Panc1 (cell line): Measurements from ENCODE around the gene PXK. TPM values are rescaled to one million over a fixed set of nuclear protein-coding genes. Genes with fewer than 3 reads are reported as not detected.

ENCODE experiments used
- ATAC-seq: fragments of 200-7000 bp; cut with Tn5 transposase; 2 replicates; pipeline ENCODE4 v1.9.1; 2020; ENCODE audit warnings: mild to moderate bottlenecking, moderate library complexity
- BruUV-seq: library from RNA; stranded (reverse); fragments of 400-500 nt; replicated peaks from 2 replicates; lab custom pipeline; 2021; lab: Mats Ljungman, UMichigan
- CTCF ChIA-PET: fragments of 300-600 bp; sonication (Branson Sonifier 250); formaldehyde crosslinking; loops from one replicate; lab custom pipeline; 2022; ENCODE audit warnings: antibody characterized with exemption; lab: Charles Lee
- POLR2A ChIA-PET: fragments of 300-600 bp; sonication (Branson Sonifier 250); formaldehyde crosslinking; loops from one replicate; lab custom pipeline; 2022; ENCODE audit warnings: antibody characterized with exemption; lab: Charles Lee
- DNase-seq: peaks from one replicate; pipeline ENCODE4 v3.0.0-alpha.2; 2010; ENCODE audit warnings: low read depth, low spot score
- H3K27ac ChIP-seq: 2 replicates; pipeline ENCODE4 v1.5.1; 2011; ENCODE audit warnings: mild to moderate bottlenecking, low read length, inconsistent platforms
- H3K27me3 ChIP-seq: fragments of 200-500 bp; sonication (Bioruptor generic); 2 replicates; pipeline ENCODE4 v1.6.0; 2014; ENCODE audit warnings: low read length, inconsistent platforms; ENCODE audit not compliant: control insufficient read depth, insufficient read depth
- H3K36me3 ChIP-seq: fragments of 200-500 bp; sonication (Bioruptor generic); 2 replicates; pipeline ENCODE4 v1.5.1; 2014; ENCODE audit warnings: inconsistent platforms, mild to moderate bottlenecking, low read length, moderate library complexity; ENCODE audit not compliant: control insufficient read depth, insufficient read depth
- H3K4me1 ChIP-seq: 2 replicates; pipeline ENCODE4 v1.5.1; 2011; ENCODE audit warnings: inconsistent platforms, mild to moderate bottlenecking, low read length, moderate library complexity; ENCODE audit not compliant: control insufficient read depth, insufficient read depth
- H3K4me3 ChIP-seq, 2 experiments: 2 replicates each; pipeline ENCODE4 v1.5.1; 2011 to 2012; ENCODE audit warnings: low read depth in 2 of 2, low read length in 2 of 2, mild to moderate bottlenecking in 2 of 2, inconsistent platforms in 1 of 2, moderate library complexity in 1 of 2
- H3K9me3 ChIP-seq: fragments of 200-500 bp; sonication (Bioruptor generic); 2 replicates; pipeline ENCODE4 v1.5.1; 2014; ENCODE audit warnings: low read depth, mild to moderate bottlenecking, inconsistent platforms, low read length, moderate library complexity; ENCODE audit not compliant: control insufficient read depth, insufficient read depth
- POLR2AphosphoS5 ChIP-seq: IDR thresholded peaks from 2 replicates; pipeline ENCODE4 v1.6.1; 2012; ENCODE audit warnings: mild to moderate bottlenecking, low read depth, low read length, moderate library complexity
- SIN3A ChIP-seq: IDR thresholded peaks from 2 replicates; pipeline ENCODE4 v1.6.1; 2012; ENCODE audit warnings: low read depth, mild to moderate bottlenecking, low read length, moderate library complexity, borderline replicate concordance; ENCODE audit not compliant: insufficient read depth
- TCF7L2 ChIP-seq: IDR thresholded peaks from 2 replicates; pipeline ENCODE4 v1.6.1; 2011; ENCODE audit warnings: mild to moderate bottlenecking, low read depth, low read length, inconsistent platforms
- in situ Hi-C: cut with HindIII; loops from 2 replicates; pipeline ENCODE4 v1.10.0; 2016; ENCODE audit warnings: low sequenced_read_pairs, low pct_unique_long_range_greater_than_20kb
- intact Hi-C: fragments of 100-400 bp; cut with micrococcal nuclease; formaldehyde crosslinking; loops from one replicate; pipeline ENCODE4 v1.10.0; 2022; ENCODE audit not compliant: unreplicated experiment
- total RNA-seq: library from RNA; stranded (reverse); gene quantifications from one replicate; pipeline ENCODE4 v1.2.1, GENCODE V29; 2021; ENCODE audit not compliant: unreplicated experiment
- TF ChIP-seq, protein P1 (sequence below): fragments of 450-650 bp; IDR thresholded peaks from 2 replicates; pipeline ENCODE4 v1.5.1; 2017; ENCODE audit warnings: mild to moderate bottlenecking
- TF ChIP-seq, protein P2 (sequence below), 2 experiments: IDR thresholded peaks; 2 replicates each; pipeline ENCODE4 v1.6.1; 2011 to 2012; ENCODE audit warnings: low read depth in 2 of 2, control low read depth in 1 of 2, low read length in 1 of 2, mild to moderate bottlenecking in 1 of 2, moderate library complexity in 1 of 2; ENCODE audit not compliant: insufficient read depth in 1 of 2

The PXK gene
- total RNA-seq, 1 experiment from 2014 or later, result 14.2 TPM

- no peaks in the 10 kb centered on the region for H3K36me3 ChIP-seq
- peaks cover 8% of the 10 kb centered on the region for H3K4me1 ChIP-seq
- peak overlapping the region; percentile 51; the same call in 1 of the 2 replicates for H3K27ac ChIP-seq
- in situ Hi-C loops (no loop called here), intact Hi-C loops (loop anchor here (5.0 kb wide), 1 partner anchor 77 kb away; no protein-coding TSS in a partner anchor)
- no peaks in the 10 kb centered on the region for H3K27me3 ChIP-seq
- CTCF ChIA-PET, result no interaction called here
- no peak for ATAC-seq
- H3K9me3 ChIP-seq, result no peaks in the 10 kb centered on the region
- TF ChIP-seq, protein P1, sequence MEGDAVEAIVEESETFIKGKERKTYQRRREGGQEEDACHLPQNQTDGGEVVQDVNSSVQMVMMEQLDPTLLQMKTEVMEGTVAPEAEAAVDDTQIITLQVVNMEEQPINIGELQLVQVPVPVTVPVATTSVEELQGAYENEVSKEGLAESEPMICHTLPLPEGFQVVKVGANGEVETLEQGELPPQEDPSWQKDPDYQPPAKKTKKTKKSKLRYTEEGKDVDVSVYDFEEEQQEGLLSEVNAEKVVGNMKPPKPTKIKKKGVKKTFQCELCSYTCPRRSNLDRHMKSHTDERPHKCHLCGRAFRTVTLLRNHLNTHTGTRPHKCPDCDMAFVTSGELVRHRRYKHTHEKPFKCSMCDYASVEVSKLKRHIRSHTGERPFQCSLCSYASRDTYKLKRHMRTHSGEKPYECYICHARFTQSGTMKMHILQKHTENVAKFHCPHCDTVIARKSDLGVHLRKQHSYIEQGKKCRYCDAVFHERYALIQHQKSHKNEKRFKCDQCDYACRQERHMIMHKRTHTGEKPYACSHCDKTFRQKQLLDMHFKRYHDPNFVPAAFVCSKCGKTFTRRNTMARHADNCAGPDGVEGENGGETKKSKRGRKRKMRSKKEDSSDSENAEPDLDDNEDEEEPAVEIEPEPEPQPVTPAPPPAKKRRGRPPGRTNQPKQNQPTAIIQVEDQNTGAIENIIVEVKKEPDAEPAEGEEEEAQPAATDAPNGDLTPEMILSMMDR, result no peak
- TF ChIP-seq POLR2AphosphoS5 (no peak), TCF7L2 (no peak), SIN3A (no peak)
- TF ChIP-seq, protein P2, sequence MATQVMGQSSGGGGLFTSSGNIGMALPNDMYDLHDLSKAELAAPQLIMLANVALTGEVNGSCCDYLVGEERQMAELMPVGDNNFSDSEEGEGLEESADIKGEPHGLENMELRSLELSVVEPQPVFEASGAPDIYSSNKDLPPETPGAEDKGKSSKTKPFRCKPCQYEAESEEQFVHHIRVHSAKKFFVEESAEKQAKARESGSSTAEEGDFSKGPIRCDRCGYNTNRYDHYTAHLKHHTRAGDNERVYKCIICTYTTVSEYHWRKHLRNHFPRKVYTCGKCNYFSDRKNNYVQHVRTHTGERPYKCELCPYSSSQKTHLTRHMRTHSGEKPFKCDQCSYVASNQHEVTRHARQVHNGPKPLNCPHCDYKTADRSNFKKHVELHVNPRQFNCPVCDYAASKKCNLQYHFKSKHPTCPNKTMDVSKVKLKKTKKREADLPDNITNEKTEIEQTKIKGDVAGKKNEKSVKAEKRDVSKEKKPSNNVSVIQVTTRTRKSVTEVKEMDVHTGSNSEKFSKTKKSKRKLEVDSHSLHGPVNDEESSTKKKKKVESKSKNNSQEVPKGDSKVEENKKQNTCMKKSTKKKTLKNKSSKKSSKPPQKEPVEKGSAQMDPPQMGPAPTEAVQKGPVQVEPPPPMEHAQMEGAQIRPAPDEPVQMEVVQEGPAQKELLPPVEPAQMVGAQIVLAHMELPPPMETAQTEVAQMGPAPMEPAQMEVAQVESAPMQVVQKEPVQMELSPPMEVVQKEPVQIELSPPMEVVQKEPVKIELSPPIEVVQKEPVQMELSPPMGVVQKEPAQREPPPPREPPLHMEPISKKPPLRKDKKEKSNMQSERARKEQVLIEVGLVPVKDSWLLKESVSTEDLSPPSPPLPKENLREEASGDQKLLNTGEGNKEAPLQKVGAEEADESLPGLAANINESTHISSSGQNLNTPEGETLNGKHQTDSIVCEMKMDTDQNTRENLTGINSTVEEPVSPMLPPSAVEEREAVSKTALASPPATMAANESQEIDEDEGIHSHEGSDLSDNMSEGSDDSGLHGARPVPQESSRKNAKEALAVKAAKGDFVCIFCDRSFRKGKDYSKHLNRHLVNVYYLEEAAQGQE (IDR thresholded peaks at IDR 0.05; ENCODE audit: insufficient read depth in 1 of 2, low read depth in 2 of 2, low read length in 1 of 2), result no peak
- POLR2A ChIA-PET, result interaction anchor here (0.6 kb wide), 2 partner anchors 29 to 43 kb away, joined by 3 to 4 read pairs; no protein-coding TSS in a partner anchor
- H3K4me3 ChIP-seq, result peak overlapping the region in 1 of 2 experiments; percentile 77; a peak in 1 of 4 replicates
- no TSS peak for BruUV-seq
- no peak for DNase-seq
Measured at GRCh38 chr3:58335652-58335947, 2.9 kb downstream of the PXK start.

- POLR2A ChIA-PET, result no interaction called here
- ATAC-seq, result no peak
- CTCF ChIA-PET, result no interaction called here
- Histone ChIP-seq H3K36me3 (no peaks in the 10 kb centered on the region), H3K9me3 (no peaks in the 10 kb centered on the region), H3K27me3 (no peaks in the 10 kb centered on the region), H3K27ac (no peak overlapping the region), H3K4me1 (peaks cover 8% of the 10 kb centered on the region), H3K4me3 (no peak overlapping the region)
- intact Hi-C loops (loop anchor here (5.0 kb wide), 1 partner anchor 76 kb away; no protein-coding TSS in a partner anchor), in situ Hi-C loops (no loop called here)
- BruUV-seq, result no TSS peak
- TF ChIP-seq POLR2AphosphoS5 (no peak), TCF7L2 (no peak), SIN3A (no peak)
- TF ChIP-seq, protein P2 (IDR thresholded peaks at IDR 0.05; ENCODE audit: insufficient read depth in 1 of 2, low read depth in 2 of 2, low read length in 1 of 2), result no peak
- TF ChIP-seq, protein P1, result no peak
- DNase-seq, result no peak
Measured at GRCh38 chr3:58336135-58336882, 3.6 kb downstream of the PXK start.
